Parietal lobe (tissue), 2 donors: ENCODE measurements around the gene ASB13. TPM values are rescaled to one million over a fixed set of nuclear protein-coding genes. Genes with fewer than 3 reads are reported as not detected.

ENCODE experiments used
- small RNA-seq: library from RNA; depleted of rRNA; stranded (forward); fragments of <200 nt; gene quantifications from one replicate; pipeline ENCODE3, GENCODE V24; 2014; ENCODE audit warnings: low replicate concordance
- total RNA-seq: library from RNA; depleted of rRNA; stranded (reverse); fragments of >200 nt; gene quantifications from one replicate; pipeline ENCODE4 v1.2.3, GENCODE V29; 2014

Gene ASB13
- total RNA-seq, result 19.1 TPM

GRCh38 chr10:5666008-5666840, at the start of gene ASB13:
Gene ASB13 (minus strand): TSS chr10:5666595. CDS start chr10:5666551, 44 bp downstream.

GRCh38 chr10:5684318-5684970, 18.0 kb upstream of the ASB13 start, which contains the start of gene TASOR2:
Gene TASOR2 (plus strand): TSS chr10:5684838. CDS start chr10:5720643, 35,805 bp downstream.

Small RNAs within 50 kb of the gene (small RNA-seq; reads per million reads assigned to genes)
- gene AL365356.2 (not detected), gene RN7SL445P (not detected)

Other genes starting within 250 kb of the ASB13 start
- not detected for gene CALML5, start 167.0 kb downstream of the ASB13 start, total RNA-seq
- not detected for gene CALML3, start 141.6 kb downstream of the ASB13 start, total RNA-seq
- 139 TPM for gene TASOR2, start 18.2 kb upstream of the ASB13 start, total RNA-seq
- 331 TPM for gene GDI2, start 146.8 kb upstream of the ASB13 start, total RNA-seq
- 14.1 TPM for gene ANKRD16, start 223.3 kb upstream of the ASB13 start, total RNA-seq
- gene FBH1, start 223.6 kb upstream of the ASB13 start, total RNA-seq, result 82.3 TPM